GM12878 (cell line): ENCODE results near the gene TTC31. TPM values are rescaled to one million over a fixed set of nuclear protein-coding genes. Genes with fewer than 3 reads are reported as not detected.

Experiments used
- BCLAF1 ChIP-seq: fragments of 450-650 bp; IDR thresholded peaks from 2 replicates; pipeline ENCODE4 v1.6.1; 2017; ENCODE audit warnings: antibody characterized with exemption, mild to moderate bottlenecking, moderate library complexity
- BMI1 ChIP-seq: fragments of 450-650 bp; IDR thresholded peaks from 2 replicates; pipeline ENCODE4 v1.6.1; 2016; ENCODE audit warnings: mild to moderate bottlenecking, moderate library complexity, borderline replicate concordance
- CBFB ChIP-seq: IDR thresholded peaks from 2 replicates; pipeline ENCODE4 v1.6.1; 2016; ENCODE audit warnings: antibody characterized with exemption, low read depth
- CBX5 ChIP-seq: sonication (generic); IDR thresholded peaks from 2 replicates; pipeline ENCODE4 v1.6.1; 2016; ENCODE audit warnings: low read depth, moderate library complexity, mild to moderate bottlenecking, inconsistent platforms
- GATAD2B ChIP-seq: fragments of 450-650 bp; conservative IDR thresholded peaks from 2 replicates; pipeline ENCODE4 v1.6.1; 2017; ENCODE audit warnings: low read depth, mild to moderate bottlenecking, moderate library complexity
- HDAC6 ChIP-seq: fragments of 200-600 bp; sonication (generic); IDR thresholded peaks from one replicate; pipeline ENCODE4 v1.8.0; 2017; ENCODE audit warnings: antibody characterized with exemption; ENCODE audit not compliant: unreplicated experiment
- LARP7 ChIP-seq: fragments of 450-650 bp; IDR thresholded peaks from 2 replicates; pipeline ENCODE4 v1.6.1; 2017; ENCODE audit warnings: mild to moderate bottlenecking
- MAX ChIP-seq: IDR thresholded peaks from 2 replicates; pipeline ENCODE4 v1.6.1; 2012; ENCODE audit warnings: low read depth, low read length, improper control_type of control experiment
- MEF2A ChIP-seq: IDR thresholded peaks from 2 replicates; pipeline ENCODE4 v1.6.1; 2011; ENCODE audit warnings: low read depth, mild to moderate bottlenecking, low read length, moderate library complexity; ENCODE audit not compliant: insufficient read depth
- MEF2B ChIP-seq: fragments of 450-650 bp; IDR thresholded peaks from 2 replicates; pipeline ENCODE4 v1.6.1; 2018; ENCODE audit warnings: mild to moderate bottlenecking, moderate library complexity; ENCODE audit not compliant: partially characterized antibody, poor library complexity, severe bottlenecking
- MLLT1 ChIP-seq: fragments of 450-650 bp; IDR thresholded peaks from 2 replicates; pipeline ENCODE4 v1.6.1; 2016; ENCODE audit warnings: mild to moderate bottlenecking
- MTA3 ChIP-seq: IDR thresholded peaks from 2 replicates; pipeline ENCODE4 v1.6.1; 2012; ENCODE audit warnings: low read length, inconsistent platforms, borderline replicate concordance
- MYB ChIP-seq: fragments of 150-350 bp; IDR thresholded peaks from 2 replicates; pipeline ENCODE4 v1.6.1; 2014; ENCODE audit warnings: mild to moderate bottlenecking, low read depth, low read length, borderline replicate concordance
- MYC ChIP-seq: IDR thresholded peaks from 2 replicates; pipeline ENCODE4 v1.6.1; 2011; ENCODE audit warnings: mild to moderate bottlenecking, low read length, moderate library complexity, inconsistent platforms; ENCODE audit not compliant: insufficient read depth, insufficient replicate concordance, insufficient read length, severe bottlenecking
- NR2C2 ChIP-seq: IDR thresholded peaks from 2 replicates; pipeline ENCODE4 v1.6.1; 2011; ENCODE audit warnings: borderline replicate concordance, low read depth; ENCODE audit not compliant: control insufficient read depth, insufficient read length
- PAX5 ChIP-seq: IDR thresholded peaks from 2 replicates; pipeline ENCODE4 v1.6.1; 2011; ENCODE audit warnings: low read depth, low read length, borderline replicate concordance
- PKNOX1 ChIP-seq: fragments of 450-650 bp; IDR thresholded peaks from 2 replicates; pipeline ENCODE4 v1.6.1; 2016; ENCODE audit warnings: mild to moderate bottlenecking
- POLR2A ChIP-seq: IDR thresholded peaks from 2 replicates; pipeline ENCODE4 v1.6.1; 2011; ENCODE audit warnings: low read depth, mild to moderate bottlenecking, low read length
- TCF3 ChIP-seq: IDR thresholded peaks from 2 replicates; pipeline ENCODE4 v1.6.1; 2012; ENCODE audit warnings: low read depth, mild to moderate bottlenecking, low read length, borderline replicate concordance; ENCODE audit not compliant: insufficient read depth
- ZBTB4 ChIP-seq: fragments of 450-650 bp; formaldehyde crosslinking; IDR thresholded peaks from 2 replicates; pipeline ENCODE4 v1.4.0; 2022; ENCODE audit warnings: mild to moderate bottlenecking, moderate library complexity
- ZNF622 ChIP-seq: fragments of 450-650 bp; IDR thresholded peaks from 2 replicates; pipeline ENCODE4 v1.6.1; 2017; ENCODE audit warnings: mild to moderate bottlenecking, inconsistent platforms
- polyA plus RNA-seq, 11 experiments: library from polyadenylated mRNA; depleted of rRNA in 4 of 11; unstranded in 6 of 11; stranded (reverse) in 5 of 11; fragments of >200 nt; fragmentation: Nextera tagmentation in 4 of 11; fragmentation: Illumina TruSeq in 1 of 11; extraction: Ambion mirVana in 4 of 11; extraction: Trizol in 1 of 11; gene quantifications; 1 replicate in 1 of 11; 2 replicates in 10 of 11; pipeline versions ENCODE4 v1.2.1 to v1.2.3, GENCODE V29; 2011 to 2016; ENCODE audit warnings: inconsistent platforms in 2 of 11, missing spikeins in 2 of 11, low read depth in 1 of 11
- total RNA-seq, 4 experiments: library from RNA; depleted of rRNA in 3 of 4; stranded (reverse); fragments of >200 nt in 3 of 4; fragmentation: Illumina TruSeq in 1 of 4; extraction: Trizol in 1 of 4; gene quantifications; 2 replicates each; pipeline versions ENCODE4 v1.2.1 to v1.2.3, GENCODE V29; 2013 to 2021

The TTC31 gene
- total and polyA plus RNA-seq, 10 of the 15 experiments (the other 5 are each of a cell fraction or from before 2014, with no cell fraction given) = 6.5 to 34.9 (median 25.9) TPM

- peak; percentile 80 for TF ChIP-seq LARP7
- peak; percentile 98 for TF ChIP-seq MEF2B
- TF ChIP-seq MYC = no peak
- no peak for TF ChIP-seq MYB
- peak; percentile 21; the same call in 1 of the 2 replicates for TF ChIP-seq PKNOX1
- TF ChIP-seq CBFB = no peak
- peak; percentile 54 for TF ChIP-seq GATAD2B
- TF ChIP-seq POLR2A = peak; percentile 94
- TF ChIP-seq MLLT1 = no peak; the same call in 1 of the 2 replicates
- no peak for TF ChIP-seq MTA3
- TF ChIP-seq NR2C2 = no peak
- TF ChIP-seq MAX = peak; percentile 79; the same call in 1 of the 2 replicates
- TF ChIP-seq MEF2A = no peak
- no peak for TF ChIP-seq ZNF622
- TF ChIP-seq CBX5 = no peak
- TF ChIP-seq TCF3 = no peak
- no peak for TF ChIP-seq BCLAF1
- TF ChIP-seq BMI1 = peak; percentile 95
- TF ChIP-seq ZBTB4 = no peak
- no peak for TF ChIP-seq PAX5
- TF ChIP-seq HDAC6 = no peak
Observed at GRCh38 chr2:74507145-74507925, 24.5 kb downstream of the TTC31 start, which contains the start of gene PCGF1 (continued).
